ENCODE results near the gene SUGCT. TPM values are rescaled to one million over a fixed set of nuclear protein-coding genes. Genes with fewer than 3 reads are reported as not detected.

Gene SUGCT
- total and polyA plus RNA-seq, 9 of the 15 experiments (the other 6 are each of a cell fraction or from before 2014, with no cell fraction given) = 0.58 to 2.5 (median 1.4) TPM

DNA sequence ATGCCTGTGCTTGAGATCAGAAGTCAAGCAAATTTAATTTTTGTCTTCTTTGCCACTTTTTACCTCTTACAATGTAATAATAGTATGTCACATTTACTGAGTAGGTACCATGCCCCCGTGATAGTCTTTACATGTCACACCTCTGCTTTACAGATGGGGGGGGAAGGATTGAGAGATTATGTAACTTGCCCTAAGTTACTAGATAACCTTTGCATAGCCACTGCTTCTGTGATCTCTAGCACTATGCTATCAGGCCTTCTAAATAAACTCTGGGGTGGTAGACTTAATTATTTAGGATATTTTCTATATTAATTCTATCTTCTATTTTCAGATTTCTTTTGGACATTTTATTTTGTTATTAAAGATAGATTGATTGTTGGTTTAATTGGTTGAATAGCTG lies 514.4 kb downstream of the SUGCT start:
- FAIRE-seq = no peak
- CTCF ChIA-PET (ENCODE audit: low intra/inter-chr PET ratio) = no interaction called here
- H3K4me1 ChIP-seq (replicated peaks in 1 of 2; ENCODE audit: control insufficient read depth in 2 of 2, insufficient read depth in 2 of 2, low read length in 2 of 2) = no peaks in the 10 kb centered on the region

More for the DNA sequence above, 514.4 kb downstream of the SUGCT start:
- Histone ChIP-seq H2AFZ (ENCODE audit: low read depth, low read length) (no peak overlapping the region), H3K36me3 (ENCODE audit: control insufficient read depth, insufficient read depth, low read length) (no peaks in the 10 kb centered on the region), H3K9ac (ENCODE audit: insufficient read depth in 1 of 2, low read depth in 2 of 2, low read length in 2 of 2) (no peak overlapping the region), H3K79me2 (ENCODE audit: control insufficient read depth, insufficient read depth, low read length) (no peaks in the 10 kb centered on the region), H4K20me1 (replicated peaks; ENCODE audit: control insufficient read depth, insufficient read depth, low read length) (no peaks in the 10 kb centered on the region), H3K4me3 (no peak overlapping the region), H3K27me3 (ENCODE audit: control insufficient read depth in 2 of 2, insufficient read depth in 2 of 2, low read length in 2 of 2) (no peaks in the 10 kb centered on the region), H3K4me2 (ENCODE audit: insufficient read depth, low read length) (no peak overlapping the region), H3K9me1 (ENCODE audit: control insufficient read depth, insufficient read depth, low read length) (no peaks in the 10 kb centered on the region), H3K9me3 (replicated peaks; ENCODE audit: control insufficient read depth, insufficient read depth, low read depth, low read length) (no peaks in the 10 kb centered on the region), H3K27ac (ENCODE audit: extremely low read depth, low read depth, low read length) (no peak overlapping the region)
- intact Hi-C loops (cut with micrococcal nuclease) (no loop called here), in situ Hi-C loops (cut with MboI) (no loop called here)
- no peak for DNase-seq (ENCODE audit: extremely low read depth in 1 of 4, low spot score in 3 of 4)
- ATAC-seq = no peak
- POLR2A ChIA-PET = no interaction called here
- BruUV-seq (replicated peaks) = no TSS peak
- TF ChIP-seq ZNF224 (CRISPR knock-in tag; IDR thresholded peaks at IDR 0.05) (no peak), NR2C1 (IDR thresholded peaks at IDR 0.05) (no peak), NR2C1 (tag; IDR thresholded peaks at IDR 0.05) (no peak), RBM39 (optimal IDR thresholded peaks at IDR 0.05; ENCODE audit: low read depth, low read length) (no peak), ILK (tag; IDR thresholded peaks at IDR 0.05; ENCODE audit: borderline replicate concordance, low read depth) (no peak), POLR2G (IDR thresholded peaks at IDR 0.05; ENCODE audit: low read depth, low read length) (no peak), GTF2A2 (tag; IDR thresholded peaks at IDR 0.05) (no peak), MXI1 (IDR thresholded peaks at IDR 0.05; ENCODE audit: low read depth, low read length) (no peak), ZNF24 (IDR thresholded peaks at IDR 0.05) (no peak), MTA2 (IDR thresholded peaks at IDR 0.05; ENCODE audit: low read depth) (no peak)
- TF ChIP-seq, protein P1, sequence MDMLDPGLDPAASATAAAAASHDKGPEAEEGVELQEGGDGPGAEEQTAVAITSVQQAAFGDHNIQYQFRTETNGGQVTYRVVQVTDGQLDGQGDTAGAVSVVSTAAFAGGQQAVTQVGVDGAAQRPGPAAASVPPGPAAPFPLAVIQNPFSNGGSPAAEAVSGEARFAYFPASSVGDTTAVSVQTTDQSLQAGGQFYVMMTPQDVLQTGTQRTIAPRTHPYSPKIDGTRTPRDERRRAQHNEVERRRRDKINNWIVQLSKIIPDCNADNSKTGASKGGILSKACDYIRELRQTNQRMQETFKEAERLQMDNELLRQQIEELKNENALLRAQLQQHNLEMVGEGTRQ (CRISPR knock-in tag; IDR thresholded peaks at IDR 0.05) = no peak
- TF ChIP-seq, protein P2, sequence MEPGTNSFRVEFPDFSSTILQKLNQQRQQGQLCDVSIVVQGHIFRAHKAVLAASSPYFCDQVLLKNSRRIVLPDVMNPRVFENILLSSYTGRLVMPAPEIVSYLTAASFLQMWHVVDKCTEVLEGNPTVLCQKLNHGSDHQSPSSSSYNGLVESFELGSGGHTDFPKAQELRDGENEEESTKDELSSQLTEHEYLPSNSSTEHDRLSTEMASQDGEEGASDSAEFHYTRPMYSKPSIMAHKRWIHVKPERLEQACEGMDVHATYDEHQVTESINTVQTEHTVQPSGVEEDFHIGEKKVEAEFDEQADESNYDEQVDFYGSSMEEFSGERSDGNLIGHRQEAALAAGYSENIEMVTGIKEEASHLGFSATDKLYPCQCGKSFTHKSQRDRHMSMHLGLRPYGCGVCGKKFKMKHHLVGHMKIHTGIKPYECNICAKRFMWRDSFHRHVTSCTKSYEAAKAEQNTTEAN (CRISPR knock-in tag; IDR thresholded peaks at IDR 0.05) = no peak
- WGBS (ENCODE audit: insufficient coverage, low coverage, missing lambda C conversion rate) = 0% methylated on average over 1 of the region's 1 CpG

Data from K562 (cell line).